Measurements from ENCODE around the gene GGACT. TPM values are rescaled to one million over a fixed set of nuclear protein-coding genes. Genes with fewer than 3 reads are reported as not detected.

GGACT gene
- polyA plus RNA-seq, 1 donor from 2014 or later: 1.7 TPM

- no peaks in the 10 kb centered on the region for H3K36me3 ChIP-seq (ENCODE audit: insufficient read depth, low read length)
- TF ChIP-seq RAD21 (conservative IDR thresholded peaks at IDR 0.05): no peak
- no peak for TF ChIP-seq POLR2AphosphoS5 (IDR thresholded peaks at IDR 0.05)
- TF ChIP-seq EP300 (conservative IDR thresholded peaks at IDR 0.05; ENCODE audit: poor library complexity, severe bottlenecking): no peak
- no peak for TF ChIP-seq SMC3 (conservative IDR thresholded peaks at IDR 0.05; ENCODE audit: poor library complexity)
- TF ChIP-seq EZH2 (IDR thresholded peaks at IDR 0.05; ENCODE audit: borderline replicate concordance, insufficient read depth, low read length, poor library complexity, severe bottlenecking): no peak
- no peak for TF ChIP-seq CTCF (IDR thresholded peaks at IDR 0.05; ENCODE audit: poor library complexity, severe bottlenecking)
- no peak for TF ChIP-seq MXI1 (conservative IDR thresholded peaks at IDR 0.05; ENCODE audit: poor library complexity, severe bottlenecking)
- TF ChIP-seq REST (IDR thresholded peaks at IDR 0.05; ENCODE audit: borderline replicate concordance): no peak
- no peak for TF ChIP-seq TAF1 (IDR thresholded peaks at IDR 0.05; ENCODE audit: low read depth)
- H3K9me2 ChIP-seq (ENCODE audit: insufficient read depth, low read length): no peaks in the 10 kb centered on the region
- no peaks in the 10 kb centered on the region for H3K9me3 ChIP-seq (ENCODE audit: low read length)
- no peak overlapping the region for H3K4me3 ChIP-seq (ENCODE audit: low read length)
- H3K27me3 ChIP-seq (ENCODE audit: insufficient read depth, low read depth, low read length): no peaks in the 10 kb centered on the region
- no peak overlapping the region for H3K4me2 ChIP-seq (ENCODE audit: low read length)
- no peak overlapping the region for H3K27ac ChIP-seq (ENCODE audit: low read length)
- H4K20me1 ChIP-seq (ENCODE audit: insufficient read depth): no peaks in the 10 kb centered on the region
- H3K79me2 ChIP-seq (replicated peaks; ENCODE audit: insufficient read depth, low read length): no peaks in the 10 kb centered on the region
- H3K9ac ChIP-seq (ENCODE audit: low read length): no peak overlapping the region
- H2AFZ ChIP-seq (ENCODE audit: low read depth, low read length): no peak overlapping the region
- peaks cover 3% of the 10 kb centered on the region for H3F3A ChIP-seq (ENCODE audit: insufficient read depth, low read length, poor library complexity, severe bottlenecking)
Observed at GRCh38 chr13:100506600-100507422, 81.8 kb downstream of the GGACT start.

- Histone ChIP-seq H3K27ac (ENCODE audit: low read length) (no peak overlapping the region), H3K9me2 (ENCODE audit: insufficient read depth, low read length) (no peaks in the 10 kb centered on the region), H3K9me3 (ENCODE audit: low read length) (no peaks in the 10 kb centered on the region), H2AFZ (ENCODE audit: low read depth, low read length) (no peak overlapping the region), H3K79me2 (replicated peaks; ENCODE audit: insufficient read depth, low read length) (no peaks in the 10 kb centered on the region), H3K4me3 (ENCODE audit: low read length) (no peak overlapping the region), H3K9ac (ENCODE audit: low read length) (no peak overlapping the region), H4K20me1 (ENCODE audit: insufficient read depth) (no peaks in the 10 kb centered on the region), H3K27me3 (ENCODE audit: insufficient read depth, low read depth, low read length) (no peaks in the 10 kb centered on the region), H3F3A (ENCODE audit: insufficient read depth, low read length, poor library complexity, severe bottlenecking) (peaks cover 3% of the 10 kb centered on the region), H3K4me2 (ENCODE audit: low read length) (no peak overlapping the region), H3K36me3 (ENCODE audit: insufficient read depth, low read length) (no peaks in the 10 kb centered on the region)
- no peak for TF ChIP-seq CTCF (IDR thresholded peaks at IDR 0.05; ENCODE audit: poor library complexity, severe bottlenecking)
- TF ChIP-seq RAD21 (conservative IDR thresholded peaks at IDR 0.05): no peak
- TF ChIP-seq MXI1 (conservative IDR thresholded peaks at IDR 0.05; ENCODE audit: poor library complexity, severe bottlenecking): no peak
- no peak for TF ChIP-seq SMC3 (conservative IDR thresholded peaks at IDR 0.05; ENCODE audit: poor library complexity)
- no peak for TF ChIP-seq TAF1 (IDR thresholded peaks at IDR 0.05; ENCODE audit: low read depth)
- no peak for TF ChIP-seq REST (IDR thresholded peaks at IDR 0.05; ENCODE audit: borderline replicate concordance)
- no peak for TF ChIP-seq EZH2 (IDR thresholded peaks at IDR 0.05; ENCODE audit: borderline replicate concordance, insufficient read depth, low read length, poor library complexity, severe bottlenecking)
- no peak for TF ChIP-seq POLR2AphosphoS5 (IDR thresholded peaks at IDR 0.05)
- TF ChIP-seq EP300 (conservative IDR thresholded peaks at IDR 0.05; ENCODE audit: poor library complexity, severe bottlenecking): no peak
Observed at GRCh38 chr13:100506154-100506553, 82.4 kb downstream of the GGACT start.

All from neural cell (in vitro differentiated cells).